Measurements from ENCODE around the gene POLR2A. TPM values are rescaled to one million over a fixed set of nuclear protein-coding genes. Genes with fewer than 3 reads are reported as not detected.
"Not testable (repeated sequence)": the region's sequence is repeated elsewhere in the genome, so short reads cannot be mapped to it uniquely, and the experiment has no call there.

Gene POLR2A
- total RNA-seq, 1 donor from 2014 or later, result 73.0 TPM

DNA sequence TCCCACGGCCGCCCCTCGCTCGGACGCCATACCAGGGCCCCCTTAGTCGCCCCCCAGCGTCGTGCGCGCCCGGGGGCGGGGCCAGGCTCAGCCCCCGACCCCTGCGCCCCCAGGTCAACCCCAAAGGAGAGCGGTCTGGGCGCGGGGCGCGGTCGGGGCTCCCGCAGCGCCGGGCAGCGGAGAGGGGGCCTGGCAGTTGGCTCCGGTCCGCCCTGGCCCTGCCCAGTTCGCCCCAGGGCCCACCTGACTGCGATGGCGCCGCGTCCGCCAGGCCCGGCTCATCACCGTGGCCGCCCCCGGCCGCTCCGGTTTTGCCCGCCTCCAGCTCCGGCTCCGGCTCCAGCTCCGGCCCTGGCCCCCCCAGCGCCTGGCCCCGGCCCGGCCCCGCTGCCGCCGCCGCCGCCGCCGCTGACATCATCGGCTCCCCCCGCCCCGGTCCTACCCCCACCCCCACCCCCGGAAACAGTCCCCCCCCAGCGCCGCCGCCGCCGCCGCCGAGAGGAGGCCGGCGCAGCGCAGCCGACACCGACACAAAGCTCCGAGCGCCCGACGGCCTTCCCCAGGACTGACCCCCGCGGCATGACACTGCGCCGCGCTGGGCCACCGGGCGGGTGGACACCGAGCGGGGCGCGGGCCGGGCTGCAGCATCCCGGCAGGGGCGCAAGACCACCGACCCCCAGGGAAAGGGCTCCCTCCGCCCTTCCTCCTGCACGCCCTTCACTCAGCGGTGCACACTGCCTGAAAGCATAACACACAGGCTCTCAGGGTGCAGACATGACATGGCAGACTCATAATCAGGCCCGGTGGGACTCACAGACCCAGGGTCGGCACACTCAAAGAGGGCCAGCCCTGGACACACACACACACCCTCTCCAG, 4.7 kb upstream of the POLR2A start, which contains the start of gene ZBTB4:
Gene ZBTB4 (minus strand): TSS at position 419 of the 876 bp plus-strand sequence. CDS start 12,830 bp downstream, outside the sequence.
- no peak for DNase-seq

GRCh38 chr17:7480089-7480384, 4.1 kb upstream of the POLR2A start:
- DNase-seq, result peak; percentile 31

DNA sequence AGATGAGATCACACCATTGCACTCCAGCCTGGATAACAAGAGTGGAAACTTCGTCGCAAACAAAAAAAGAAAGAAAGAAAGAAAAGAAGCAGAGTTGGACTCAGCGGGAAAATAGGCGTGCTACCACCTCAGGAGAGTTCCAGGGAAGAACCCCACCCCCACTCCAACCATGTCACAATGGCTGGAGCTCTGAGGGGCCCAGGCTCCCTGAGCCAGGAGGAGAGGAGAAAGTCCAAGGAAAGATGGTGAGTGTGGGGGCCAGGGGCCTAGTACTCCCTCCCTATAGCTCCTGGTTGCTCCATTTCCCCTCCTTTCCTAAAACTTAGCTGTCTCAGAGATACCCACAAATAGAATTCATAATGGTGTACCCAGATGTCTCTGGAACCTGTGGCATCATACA, 2.9 kb upstream of the POLR2A start, which contains the start of gene SLC35G6:
Gene SLC35G6 (plus strand): TSS at position 172 of the 400 bp plus-strand sequence. CDS start 71 bp downstream, at position 243.
- not testable (repeated sequence) for DNase-seq

GRCh38 chr17:7481842-7482741, 2.1 kb upstream of the POLR2A start:
- not testable (repeated sequence) for DNase-seq

DNA sequence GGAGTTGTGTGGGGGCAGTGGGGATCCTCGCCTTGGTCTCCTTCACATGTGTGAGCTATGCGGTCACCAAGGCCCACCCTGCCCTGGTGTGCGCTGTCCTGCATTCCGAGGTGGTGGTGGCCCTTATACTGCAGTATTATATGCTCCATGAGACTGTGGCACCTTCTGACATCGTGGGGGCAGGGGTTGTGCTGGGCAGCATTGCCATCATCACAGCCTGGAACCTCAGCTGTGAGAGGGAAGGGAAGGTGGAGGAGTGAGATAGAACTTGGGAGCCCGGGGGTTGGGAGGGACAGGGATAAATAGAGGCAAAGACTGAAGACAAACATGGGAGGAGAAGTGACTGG, 1.5 kb upstream of the POLR2A start:
- not testable (repeated sequence) for DNase-seq

DNA sequence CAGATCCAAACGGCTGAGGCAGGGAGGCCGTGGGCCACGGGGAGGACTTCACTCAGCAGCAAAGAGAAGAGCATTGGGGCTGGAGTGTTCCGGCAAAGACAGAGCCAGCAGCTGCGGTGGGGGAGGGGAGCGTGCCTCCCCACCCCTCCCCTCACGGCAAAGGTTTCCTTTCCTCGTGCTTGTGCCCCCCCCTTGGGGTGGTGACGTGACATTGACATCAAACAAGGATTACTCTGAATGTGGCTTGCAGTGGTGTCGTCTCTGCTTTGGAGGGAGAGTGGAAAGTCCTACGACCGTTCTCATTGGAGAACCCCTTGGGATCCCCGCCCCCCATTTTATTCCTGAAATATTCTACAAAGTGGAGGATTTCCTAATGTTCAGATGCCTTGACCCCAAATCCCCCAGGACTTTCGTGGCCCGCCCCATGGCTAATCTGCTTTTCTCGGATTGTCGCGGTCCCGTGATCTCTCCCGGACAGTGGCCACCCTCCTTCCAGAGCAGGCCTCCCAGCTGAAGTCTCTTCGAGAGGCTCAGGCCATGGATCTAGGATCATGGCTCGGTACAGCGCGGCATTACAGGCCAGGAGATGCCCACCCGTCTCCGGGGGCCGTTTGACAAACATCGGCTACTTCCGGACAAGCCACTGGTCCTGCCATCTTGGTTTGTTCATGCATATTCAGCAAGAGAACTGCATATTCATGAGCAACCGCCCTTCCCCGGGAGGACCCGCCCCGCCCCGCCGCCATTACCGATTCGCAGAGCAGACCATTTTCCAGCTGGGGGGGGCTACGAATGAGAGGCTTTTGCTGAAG, 705 bp upstream of the POLR2A start:
- peak; percentile 97 for DNase-seq

DNA sequence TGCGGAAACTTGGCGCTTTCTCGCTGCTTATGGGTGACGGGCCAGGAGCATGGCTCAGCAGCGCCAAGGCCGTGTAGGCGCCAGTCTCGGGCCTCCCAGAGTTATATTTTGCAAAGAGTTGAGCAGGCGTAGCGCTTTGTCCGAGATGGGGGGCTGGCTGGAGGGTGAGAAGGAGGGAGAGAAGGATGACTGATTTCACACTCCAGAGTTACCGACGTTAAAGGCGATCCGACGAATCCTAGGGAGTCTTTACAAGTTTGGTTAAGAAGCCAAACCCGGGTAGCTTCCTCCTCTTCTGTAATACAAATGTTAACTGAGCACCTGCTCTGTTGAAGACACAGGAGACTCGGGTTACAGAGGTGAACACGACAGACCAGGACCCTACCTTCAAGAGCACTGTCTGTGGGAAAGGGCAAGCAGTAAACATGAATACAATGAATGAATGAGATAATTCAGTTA, 782 bp downstream of the POLR2A start:
- no peak for DNase-seq

GRCh38 chr17:7486181-7486580, 2.0 kb downstream of the POLR2A start:
- peak; percentile 40 for DNase-seq

DNA sequence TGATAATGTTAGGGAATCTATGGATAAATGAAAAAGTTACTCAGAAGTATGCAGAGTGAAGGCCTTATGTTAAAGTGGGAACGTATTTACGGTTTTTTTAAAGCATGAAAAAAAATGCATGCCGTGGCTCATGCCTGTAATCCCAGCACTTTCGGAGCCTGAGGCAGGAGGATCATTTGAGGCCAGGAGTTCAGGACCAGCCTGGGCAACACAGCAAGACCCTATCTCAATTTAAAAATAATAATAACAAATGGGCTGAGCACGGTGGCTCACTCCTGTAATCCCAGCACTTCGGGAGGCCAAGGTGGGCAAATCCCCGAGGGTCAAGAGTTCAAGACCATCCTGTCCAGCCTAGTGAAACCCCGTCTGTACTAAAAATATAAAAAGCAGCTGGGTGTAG, 6.0 kb downstream of the POLR2A start:
- no peak for DNase-seq

GRCh38 chr17:7491583-7491982, 7.4 kb downstream of the POLR2A start:
- no peak for DNase-seq

DNA sequence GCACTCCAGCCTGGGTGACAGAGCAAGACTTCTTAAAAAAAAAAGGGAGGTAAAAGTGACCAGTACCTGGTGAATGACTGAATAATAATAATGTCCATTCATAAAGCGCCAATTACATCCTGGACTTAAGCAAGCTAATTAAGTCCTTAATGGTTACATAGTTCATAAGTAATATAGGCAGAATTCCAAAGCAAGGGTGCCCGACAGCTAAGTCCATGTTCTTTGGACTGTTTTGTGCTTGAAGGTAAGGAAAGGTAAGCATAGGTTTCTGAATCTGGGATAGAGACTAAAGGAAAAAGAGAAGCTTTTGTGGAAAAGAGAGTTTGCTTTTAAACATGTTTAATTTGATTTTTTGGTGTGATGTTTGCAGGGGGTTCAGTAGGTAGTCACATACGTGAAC, 9.8 kb downstream of the POLR2A start:
- no peak for DNase-seq

- DNase-seq, result no peak
Measured at GRCh38 chr17:7495906-7496434, 11.8 kb downstream of the POLR2A start.

DNA sequence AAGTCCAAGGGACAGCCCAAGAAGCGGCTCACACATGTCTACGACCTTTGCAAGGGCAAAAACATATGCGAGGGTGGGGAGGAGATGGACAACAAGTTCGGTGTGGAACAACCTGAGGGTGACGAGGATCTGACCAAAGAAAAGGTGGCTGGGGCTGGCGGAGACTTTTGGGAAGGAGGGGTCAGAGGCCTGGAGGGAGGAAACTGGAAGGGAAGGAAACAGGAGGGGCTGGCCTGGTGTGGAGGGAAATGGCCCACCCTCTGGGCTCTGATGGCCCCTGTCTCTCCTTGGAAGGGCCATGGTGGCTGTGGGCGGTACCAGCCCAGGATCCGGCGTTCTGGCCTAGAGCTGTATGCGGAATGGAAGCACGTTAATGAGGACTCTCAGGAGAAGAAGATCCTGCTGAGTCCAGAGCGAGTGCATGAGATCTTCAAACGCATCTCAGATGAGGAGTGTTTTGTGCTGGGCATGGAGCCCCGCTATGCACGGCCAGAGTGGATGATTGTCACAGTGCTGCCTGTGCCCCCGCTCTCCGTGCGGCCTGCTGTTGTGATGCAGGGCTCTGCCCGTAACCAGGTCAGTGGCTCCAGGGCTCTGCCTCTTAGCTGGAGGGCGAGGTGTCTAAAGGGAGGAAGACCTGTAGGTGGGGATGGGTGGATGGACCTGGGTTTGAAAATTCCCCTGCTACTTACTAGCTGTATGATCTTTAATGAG, 12.5 kb downstream of the POLR2A start:
- DNase-seq, result no peak

DNA sequence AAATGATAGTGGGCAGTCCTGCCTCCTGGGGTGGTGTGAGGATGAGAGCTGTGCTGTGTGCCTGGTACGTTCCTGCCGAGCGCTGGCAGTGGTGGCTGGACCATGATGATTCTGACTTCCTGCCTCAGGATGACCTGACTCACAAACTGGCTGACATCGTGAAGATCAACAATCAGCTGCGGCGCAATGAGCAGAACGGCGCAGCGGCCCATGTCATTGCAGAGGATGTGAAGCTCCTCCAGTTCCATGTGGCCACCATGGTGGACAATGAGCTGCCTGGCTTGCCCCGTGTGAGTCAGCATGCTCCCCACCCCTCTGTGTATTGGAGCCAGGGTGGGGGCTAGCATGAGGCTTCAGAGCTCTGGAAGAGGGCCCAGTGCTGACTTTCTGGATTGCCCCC, 13.1 kb downstream of the POLR2A start:
- no peak for DNase-seq

DNA sequence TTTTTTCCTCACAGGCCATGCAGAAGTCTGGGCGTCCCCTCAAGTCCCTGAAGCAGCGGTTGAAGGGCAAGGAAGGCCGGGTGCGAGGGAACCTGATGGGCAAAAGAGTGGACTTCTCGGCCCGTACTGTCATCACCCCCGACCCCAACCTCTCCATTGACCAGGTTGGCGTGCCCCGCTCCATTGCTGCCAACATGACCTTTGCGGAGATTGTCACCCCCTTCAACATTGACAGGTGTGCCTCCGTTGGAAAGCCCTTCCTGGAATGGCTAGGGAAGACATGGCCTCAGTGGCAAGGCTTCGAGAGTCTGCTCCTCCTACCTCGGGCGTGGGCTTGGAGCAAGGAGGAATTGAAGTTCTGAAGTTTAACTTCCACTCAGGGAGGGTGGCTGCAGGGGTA, 13.5 kb downstream of the POLR2A start:
- no peak for DNase-seq

DNA sequence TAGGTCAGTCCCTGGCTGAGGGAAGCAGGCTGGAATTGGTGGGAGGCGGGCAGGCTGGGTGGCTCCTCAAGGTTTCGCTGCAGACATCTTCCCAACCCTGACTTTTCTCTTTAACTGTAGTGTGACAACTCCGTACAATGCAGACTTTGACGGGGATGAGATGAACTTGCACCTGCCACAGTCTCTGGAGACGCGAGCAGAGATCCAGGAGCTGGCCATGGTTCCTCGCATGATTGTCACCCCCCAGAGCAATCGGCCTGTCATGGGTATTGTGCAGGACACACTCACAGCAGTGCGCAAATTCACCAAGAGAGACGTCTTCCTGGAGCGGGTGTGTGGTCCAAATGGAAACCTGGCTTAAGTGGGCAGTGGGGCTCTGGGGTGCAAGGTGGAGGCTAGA, 15.0 kb downstream of the POLR2A start:
- no peak for DNase-seq

DNA sequence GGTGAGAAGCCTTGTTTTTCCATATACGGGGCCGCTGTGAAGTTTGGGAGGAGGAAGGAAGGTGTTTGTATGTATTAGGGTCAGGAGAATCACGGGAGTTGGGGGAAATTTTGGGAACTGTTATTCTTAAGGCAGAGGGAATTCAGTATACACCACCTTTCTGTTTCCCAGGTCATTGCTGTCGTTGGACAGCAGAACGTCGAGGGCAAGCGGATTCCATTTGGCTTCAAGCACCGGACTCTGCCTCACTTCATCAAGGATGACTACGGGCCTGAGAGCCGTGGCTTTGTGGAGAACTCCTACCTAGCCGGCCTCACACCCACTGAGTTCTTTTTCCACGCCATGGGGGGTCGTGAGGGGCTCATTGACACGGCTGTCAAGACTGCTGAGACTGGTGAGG, 17.6 kb downstream of the POLR2A start:
- no peak for DNase-seq

- no peak for DNase-seq
Measured at GRCh38 chr17:7502171-7502847, 18.1 kb downstream of the POLR2A start.

DNA sequence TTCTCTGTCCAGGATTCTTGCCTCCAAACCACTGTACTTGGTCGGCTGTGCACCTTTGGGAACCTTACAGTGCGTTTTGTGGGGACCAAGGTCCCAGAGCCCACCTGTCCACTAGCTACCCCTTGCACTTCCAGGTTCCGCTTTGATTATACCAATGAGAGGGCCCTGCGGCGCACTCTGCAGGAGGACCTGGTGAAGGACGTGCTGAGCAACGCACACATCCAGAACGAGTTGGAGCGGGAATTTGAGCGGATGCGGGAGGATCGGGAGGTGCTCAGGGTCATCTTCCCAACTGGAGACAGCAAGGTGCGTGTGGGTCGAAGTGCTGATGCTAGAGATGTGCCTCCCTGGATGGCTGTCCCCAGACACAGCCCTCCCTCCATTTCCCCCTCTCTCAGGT, 18.8 kb downstream of the POLR2A start:
- no peak for DNase-seq

GRCh38 chr17:7503521-7503920, 19.4 kb downstream of the POLR2A start:
- no peak for DNase-seq

DNA sequence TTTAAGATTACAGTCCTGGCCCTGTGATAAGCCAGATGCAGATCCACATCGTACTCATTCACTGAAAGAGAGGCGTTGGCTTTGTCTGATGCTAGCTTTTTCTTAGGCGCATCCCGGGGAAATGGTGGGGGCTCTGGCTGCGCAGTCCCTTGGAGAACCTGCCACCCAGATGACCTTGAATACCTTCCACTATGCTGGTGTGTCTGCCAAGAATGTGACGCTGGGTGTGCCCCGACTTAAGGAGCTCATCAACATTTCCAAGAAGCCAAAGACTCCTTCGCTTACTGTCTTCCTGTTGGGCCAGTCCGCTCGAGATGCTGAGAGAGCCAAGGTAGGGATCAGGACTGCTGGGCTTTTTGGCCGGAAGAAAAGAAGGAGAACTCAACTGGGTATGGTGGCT, 24.0 kb downstream of the POLR2A start:
- DNase-seq, result no peak

Data from skin of body (tissue), 2 donors.